K562 (cell line): ENCODE results near the gene NCCRP1. TPM values are rescaled to one million over a fixed set of nuclear protein-coding genes. Genes with fewer than 3 reads are reported as not detected.
A peak's percentile ranks its signal among the peaks of the same experiment; 100 is the strongest.

Experiments used
- PRDM10 ChIP-seq: fragments of 450-650 bp; IDR thresholded peaks from 2 replicates; pipeline ENCODE4 v1.6.1; 2018; ENCODE audit not compliant: partially characterized antibody
- polyA plus RNA-seq, 8 experiments: library from polyadenylated mRNA; depleted of rRNA in 4 of 8; stranded (reverse) in 5 of 8; unstranded in 3 of 8; fragments of >200 nt; fragmentation: Nextera tagmentation in 2 of 8; fragmentation: Illumina TruSeq in 1 of 8; extraction: Ambion mirVana in 2 of 8; extraction: Trizol in 1 of 8; gene quantifications; 2 replicates each; pipeline versions ENCODE4 v1.2.1 to v1.2.3, GENCODE V29; 2011 to 2014; ENCODE audit warnings: inconsistent platforms in 1 of 8, missing spikeins in 1 of 8
- total RNA-seq, 7 experiments: library from RNA; depleted of rRNA in 6 of 7; stranded (reverse); fragments of >200 nt in 6 of 7; fragmentation: Illumina TruSeq in 2 of 7; extraction: Trizol in 2 of 7; gene quantifications; 2 replicates each; pipeline versions ENCODE4 v1.2.1 to v1.2.3, GENCODE V29; 2011 to 2021; ENCODE audit warnings: low replicate concordance in 1 of 7
- TF ChIP-seq, protein P1 (sequence below): sonication (generic); formaldehyde crosslinking; IDR thresholded peaks from 2 replicates; pipeline ENCODE4 v1.8.1; 2023; ENCODE audit warnings: mild to moderate bottlenecking, missing genetic modification reagents

Gene NCCRP1
- total and polyA plus RNA-seq, 9 of the 15 experiments (the other 6 are each of a cell fraction or from before 2014, with no cell fraction given), result 0.05 TPM; not detected in 8

- TF ChIP-seq, protein P1, sequence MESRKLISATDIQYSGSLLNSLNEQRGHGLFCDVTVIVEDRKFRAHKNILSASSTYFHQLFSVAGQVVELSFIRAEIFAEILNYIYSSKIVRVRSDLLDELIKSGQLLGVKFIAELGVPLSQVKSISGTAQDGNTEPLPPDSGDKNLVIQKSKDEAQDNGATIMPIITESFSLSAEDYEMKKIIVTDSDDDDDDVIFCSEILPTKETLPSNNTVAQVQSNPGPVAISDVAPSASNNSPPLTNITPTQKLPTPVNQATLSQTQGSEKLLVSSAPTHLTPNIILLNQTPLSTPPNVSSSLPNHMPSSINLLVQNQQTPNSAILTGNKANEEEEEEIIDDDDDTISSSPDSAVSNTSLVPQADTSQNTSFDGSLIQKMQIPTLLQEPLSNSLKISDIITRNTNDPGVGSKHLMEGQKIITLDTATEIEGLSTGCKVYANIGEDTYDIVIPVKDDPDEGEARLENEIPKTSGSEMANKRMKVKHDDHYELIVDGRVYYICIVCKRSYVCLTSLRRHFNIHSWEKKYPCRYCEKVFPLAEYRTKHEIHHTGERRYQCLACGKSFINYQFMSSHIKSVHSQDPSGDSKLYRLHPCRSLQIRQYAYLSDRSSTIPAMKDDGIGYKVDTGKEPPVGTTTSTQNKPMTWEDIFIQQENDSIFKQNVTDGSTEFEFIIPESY, result peak; percentile 97
- TF ChIP-seq PRDM10, result no peak
Measured at GRCh38 chr19:39203372-39204341, 6.9 kb downstream of the NCCRP1 start, which contains the start of gene SYCN (continued).
